ENCODE measurements around the gene IGF2.

GRCh38 chr11:2122222-2122906 lies 16.8 kb downstream of the IGF2 start:
- TF ChIP-seq CTCF (IDR thresholded peaks at IDR 0.05) = no peak
- no peak for TF ChIP-seq POLR2AphosphoS5 (IDR thresholded peaks at IDR 0.05; ENCODE audit: low read depth, low read length)

Measured in Panc1 (cell line).